WI38 (cell line): ENCODE data around the gene FIG4.

Experiments
- H3K4me3 ChIP-seq: 2 replicates; pipeline ENCODE4 v1.5.1; 2011; ENCODE audit warnings: low read depth, mild to moderate bottlenecking, control low read depth, low read length
- TF ChIP-seq, protein P1 (sequence below): IDR thresholded peaks from 2 replicates; pipeline ENCODE4 v1.5.1; 2012; ENCODE audit warnings: low read depth, mild to moderate bottlenecking, control low read depth, low read length

FIG4 gene

DNA sequence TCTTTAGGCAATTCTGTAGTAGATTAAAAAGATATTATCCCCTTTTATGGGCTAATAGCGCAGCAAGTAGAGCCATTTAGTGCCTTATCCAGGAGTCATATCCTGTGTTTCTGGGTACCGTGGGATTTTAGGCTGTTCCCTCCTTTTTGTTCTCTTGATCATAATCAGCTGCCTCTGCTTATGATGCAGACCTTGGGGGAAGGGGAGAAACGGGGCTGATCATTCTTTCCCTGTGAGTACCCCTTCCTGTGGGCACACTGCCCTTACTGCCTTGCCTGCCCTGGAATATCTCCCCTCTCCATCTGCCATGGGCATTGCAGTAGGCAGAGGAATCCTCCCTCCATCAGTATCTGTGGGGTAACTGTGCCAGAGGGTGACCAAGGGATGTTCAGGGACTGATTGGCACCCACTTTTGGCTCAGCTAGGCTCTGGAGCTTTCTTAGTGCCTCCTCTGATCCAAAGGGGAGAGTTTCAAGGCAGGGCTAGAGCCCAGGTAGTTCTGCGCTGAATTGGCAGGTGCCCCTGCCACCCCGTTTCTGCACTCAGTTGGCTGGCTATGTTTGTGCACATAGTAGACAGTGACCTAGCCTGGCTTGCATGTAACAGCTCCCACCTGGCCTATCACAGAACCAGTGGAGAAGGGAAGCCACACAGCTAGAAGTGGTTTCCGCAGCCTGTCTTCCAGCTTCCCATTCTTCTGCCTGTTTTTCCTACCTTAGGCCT lies 103.3 kb downstream of the FIG4 start:
- no peak overlapping the region for H3K4me3 ChIP-seq
- TF ChIP-seq, protein P1, sequence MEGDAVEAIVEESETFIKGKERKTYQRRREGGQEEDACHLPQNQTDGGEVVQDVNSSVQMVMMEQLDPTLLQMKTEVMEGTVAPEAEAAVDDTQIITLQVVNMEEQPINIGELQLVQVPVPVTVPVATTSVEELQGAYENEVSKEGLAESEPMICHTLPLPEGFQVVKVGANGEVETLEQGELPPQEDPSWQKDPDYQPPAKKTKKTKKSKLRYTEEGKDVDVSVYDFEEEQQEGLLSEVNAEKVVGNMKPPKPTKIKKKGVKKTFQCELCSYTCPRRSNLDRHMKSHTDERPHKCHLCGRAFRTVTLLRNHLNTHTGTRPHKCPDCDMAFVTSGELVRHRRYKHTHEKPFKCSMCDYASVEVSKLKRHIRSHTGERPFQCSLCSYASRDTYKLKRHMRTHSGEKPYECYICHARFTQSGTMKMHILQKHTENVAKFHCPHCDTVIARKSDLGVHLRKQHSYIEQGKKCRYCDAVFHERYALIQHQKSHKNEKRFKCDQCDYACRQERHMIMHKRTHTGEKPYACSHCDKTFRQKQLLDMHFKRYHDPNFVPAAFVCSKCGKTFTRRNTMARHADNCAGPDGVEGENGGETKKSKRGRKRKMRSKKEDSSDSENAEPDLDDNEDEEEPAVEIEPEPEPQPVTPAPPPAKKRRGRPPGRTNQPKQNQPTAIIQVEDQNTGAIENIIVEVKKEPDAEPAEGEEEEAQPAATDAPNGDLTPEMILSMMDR = no peak

DNA sequence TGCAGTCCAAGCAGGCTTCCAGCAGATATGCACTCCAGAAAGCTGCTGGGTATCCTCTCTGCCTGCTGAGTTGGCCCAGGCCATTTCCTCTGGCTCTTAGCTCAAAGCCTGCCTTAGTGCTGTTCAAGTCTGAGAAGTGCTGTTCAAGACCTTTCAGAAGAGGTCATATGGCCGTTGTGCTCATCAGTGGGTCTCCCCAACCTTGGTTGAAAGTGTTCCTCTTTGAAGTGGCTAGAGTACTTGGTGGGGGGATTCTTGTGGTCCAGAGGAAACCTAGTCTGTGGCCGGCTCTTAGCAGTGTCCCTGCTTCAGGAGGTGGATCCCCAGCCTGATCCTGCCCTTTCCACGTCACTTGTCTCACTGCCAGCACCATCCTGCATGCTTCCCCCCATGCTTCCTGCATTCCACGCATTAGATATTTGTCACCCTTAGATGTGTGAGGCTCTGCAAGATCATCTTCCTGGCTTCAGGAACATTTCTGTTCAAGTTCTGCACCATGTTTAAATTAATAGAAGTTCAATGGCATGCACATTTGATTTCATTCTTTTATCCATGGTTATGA lies 105.0 kb downstream of the FIG4 start:
- H3K4me3 ChIP-seq = no peak overlapping the region
- TF ChIP-seq, protein P1 = no peak

DNA sequence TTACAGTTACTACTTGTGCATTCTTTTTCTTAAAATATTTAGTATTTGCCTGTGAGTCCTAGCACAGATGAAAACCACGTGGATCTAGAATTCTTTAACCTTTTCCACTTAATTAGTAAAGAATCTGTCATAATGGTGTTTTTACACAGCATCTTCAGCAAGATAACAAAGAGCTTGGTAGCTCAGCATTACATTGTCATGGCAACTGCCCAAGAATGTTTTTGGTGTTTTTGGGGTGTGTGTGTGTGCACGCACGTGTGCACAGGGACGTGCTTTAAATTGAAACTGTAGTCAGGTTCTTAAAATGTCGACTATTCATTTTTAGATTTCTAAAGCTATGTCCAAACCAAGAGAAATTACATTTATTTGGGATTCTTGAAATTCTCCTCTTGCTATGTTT lies 108.0 kb downstream of the FIG4 start:
- H3K4me3 ChIP-seq = no peak overlapping the region
- TF ChIP-seq, protein P1 = no peak

DNA sequence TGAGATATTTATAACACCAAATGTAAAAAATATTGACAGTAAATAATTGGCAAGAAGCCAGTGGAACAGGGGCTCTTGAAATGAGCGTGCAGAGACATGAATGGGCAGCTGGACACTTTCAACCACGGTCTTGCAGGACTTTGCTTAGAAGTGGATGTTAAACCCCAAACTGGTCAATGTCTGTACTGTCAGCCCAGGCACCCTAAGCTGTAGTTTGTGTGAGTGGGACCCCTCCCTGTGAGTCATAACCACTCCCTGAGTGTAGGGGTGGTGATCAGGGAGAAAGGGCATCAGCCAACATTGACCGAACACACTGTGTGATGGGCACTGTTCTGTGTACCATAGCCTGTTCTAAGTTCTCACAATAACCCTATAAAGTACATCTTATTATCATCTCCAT lies 108.6 kb downstream of the FIG4 start:
- TF ChIP-seq, protein P1 = no peak
- H3K4me3 ChIP-seq = no peak overlapping the region

DNA sequence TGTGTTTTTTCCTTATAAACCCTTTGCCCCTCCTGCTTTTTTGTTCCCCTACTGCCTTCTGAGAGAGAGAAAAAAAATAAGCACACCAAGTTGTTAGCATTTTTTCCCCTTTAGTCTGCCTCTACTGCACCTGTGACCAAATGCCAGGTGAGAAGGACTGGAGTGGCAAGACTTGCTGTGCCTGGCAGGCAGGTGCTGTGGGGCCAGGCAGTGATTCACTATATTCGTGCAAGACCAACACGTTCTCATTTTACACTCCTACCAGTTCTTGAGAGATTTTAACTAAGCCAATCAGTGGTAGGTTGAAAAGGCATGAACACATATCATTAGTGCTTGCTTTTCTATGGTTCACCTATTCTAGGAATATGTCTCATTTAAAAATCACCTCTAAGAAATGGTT lies 109.7 kb downstream of the FIG4 start:
- TF ChIP-seq, protein P1 = no peak
- H3K4me3 ChIP-seq = no peak overlapping the region

DNA sequence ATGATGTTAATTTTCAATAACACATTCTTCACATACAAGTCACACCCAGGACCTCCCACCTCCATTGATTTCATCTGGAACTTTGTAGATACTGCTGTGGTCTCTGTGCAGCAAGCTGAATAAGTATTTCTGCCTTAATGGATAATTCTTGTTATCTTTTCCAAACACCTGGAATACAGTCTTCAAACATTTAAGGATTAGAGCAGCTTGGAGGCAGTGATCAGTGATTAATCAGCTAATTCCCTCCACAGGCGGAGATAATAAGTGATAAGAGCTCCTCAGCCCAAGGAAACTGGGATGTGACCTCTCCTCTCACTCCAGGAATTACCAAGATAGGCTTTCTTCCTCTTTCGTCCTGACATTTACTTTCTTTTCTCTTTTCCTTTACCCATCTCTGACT lies 110.7 kb downstream of the FIG4 start:
- TF ChIP-seq, protein P1 = no peak
- no peak overlapping the region for H3K4me3 ChIP-seq

DNA sequence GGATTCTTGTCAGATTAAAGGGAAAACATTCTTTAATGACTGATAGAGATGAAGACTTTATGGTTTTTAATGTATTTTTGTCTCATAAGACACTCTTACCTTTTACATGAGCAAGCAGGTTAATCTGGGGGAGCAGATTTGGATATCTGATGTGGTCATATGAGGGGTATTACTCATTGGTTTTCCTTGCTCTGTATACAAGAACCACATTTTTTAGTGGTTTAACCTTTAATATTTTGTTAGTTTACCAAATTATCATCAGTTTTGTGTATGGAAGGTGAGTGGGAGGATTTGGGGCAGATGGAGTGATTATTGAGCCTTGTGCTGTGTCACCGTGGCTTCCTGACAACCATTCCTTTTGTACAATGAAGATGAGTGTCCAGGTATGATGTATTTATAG lies 112.9 kb downstream of the FIG4 start:
- TF ChIP-seq, protein P1 = no peak
- no peak overlapping the region for H3K4me3 ChIP-seq
